NCI-H128 (cell line): ENCODE data around the gene RILPL1.
A peak's percentile ranks its signal among the peaks of the same experiment; 100 is the strongest.
"Not testable (repeated sequence)": the region's sequence is repeated elsewhere in the genome, so short reads cannot be mapped to it uniquely, and the experiment has no call there.

Experiments
- DNase-seq: peaks from one replicate; lab custom pipeline; 2025; ENCODE audit not compliant: unreplicated experiment; lab: John Stamatoyannopoulos, UW

Gene RILPL1

DNA sequence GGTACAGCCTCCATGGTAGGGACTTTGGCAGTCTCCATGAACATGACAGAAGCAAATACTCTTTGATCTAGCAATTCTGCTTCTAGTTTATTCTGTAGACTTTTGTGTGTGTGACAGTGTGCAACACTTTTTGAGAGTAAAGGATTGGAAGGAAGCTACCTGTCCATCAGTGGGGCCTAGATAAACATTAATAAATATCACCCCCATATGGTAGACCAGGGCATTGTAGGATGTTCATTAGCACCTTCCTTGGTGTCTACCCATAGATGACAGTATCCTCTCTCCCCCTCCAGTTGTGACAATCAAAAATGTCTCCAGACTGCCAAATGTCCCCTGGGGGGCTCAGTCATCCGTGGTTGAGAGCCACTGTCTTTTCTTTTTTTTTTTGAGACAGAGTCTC is 64.7 kb downstream of the RILPL1 start:
- DNase-seq, result no peak

GRCh38 chr12:123465084-123465483 is 68.4 kb downstream of the RILPL1 start:
- DNase-seq, result no peak

DNA sequence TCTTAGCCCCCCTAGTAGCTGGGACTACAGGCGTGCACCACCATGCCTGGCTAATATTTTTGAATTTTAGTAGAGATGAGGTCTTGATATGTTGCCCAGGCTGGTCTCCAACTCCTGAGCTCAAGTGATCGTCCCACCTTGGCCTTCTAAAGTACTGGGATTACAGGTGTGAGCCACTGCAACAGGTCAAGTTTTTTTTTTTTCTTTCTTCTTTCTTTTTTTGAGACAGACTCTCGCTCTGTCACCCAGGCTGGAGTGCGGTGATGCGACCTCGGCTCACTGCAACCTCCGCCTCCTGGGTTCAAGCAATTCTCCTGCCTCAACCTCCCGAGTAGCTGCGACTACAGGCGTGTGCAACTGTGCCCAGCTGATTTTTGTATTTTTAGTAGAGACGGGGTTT is 70.3 kb downstream of the RILPL1 start:
- DNase-seq, result not testable (repeated sequence)

DNA sequence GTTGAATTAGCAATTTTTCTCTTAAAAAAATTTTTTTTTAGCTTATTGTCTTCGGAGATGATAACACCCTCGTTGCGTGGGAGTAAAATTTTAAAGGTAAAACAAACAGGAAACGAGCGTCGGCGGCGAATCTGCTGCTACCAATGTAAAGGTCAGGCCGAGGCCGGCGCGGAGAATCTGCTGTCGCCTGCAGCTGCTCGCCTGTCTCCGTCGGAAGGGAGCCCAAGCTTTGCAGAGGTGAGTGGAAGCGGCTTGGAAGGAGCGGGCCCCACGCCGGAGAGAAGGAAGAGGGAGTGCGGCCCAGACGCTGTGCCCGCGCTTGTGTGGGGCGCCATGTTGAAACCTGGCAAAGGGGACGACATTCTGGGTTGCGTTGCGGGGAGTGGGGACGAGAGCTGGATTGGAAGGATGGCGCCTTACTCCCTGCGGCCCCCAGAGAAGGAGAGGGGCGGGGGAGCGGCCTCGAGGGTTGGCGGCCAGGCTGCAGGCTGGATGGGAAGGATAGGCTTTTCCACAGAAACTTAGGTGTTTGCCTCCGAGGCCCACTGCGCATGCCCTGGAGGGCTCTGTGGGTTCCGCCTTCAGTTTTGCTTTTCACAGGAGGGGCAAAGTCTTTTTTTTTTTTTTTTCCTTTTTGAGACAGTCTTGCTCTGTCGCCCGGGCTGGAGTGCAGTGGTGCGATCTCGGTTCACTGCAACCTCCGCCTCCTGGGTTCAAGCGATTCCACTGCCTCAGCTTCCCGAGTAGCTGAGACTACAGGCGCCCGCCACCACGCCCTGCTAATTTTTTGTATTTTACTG is 75.3 kb downstream of the RILPL1 start, which contains the start of gene SNRNP35:
Gene SNRNP35 (plus strand): TSS at position 160 of the 800 bp plus-strand sequence. CDS start 7,402 bp downstream, outside the sequence.
- DNase-seq, result peak; percentile 73

DNA sequence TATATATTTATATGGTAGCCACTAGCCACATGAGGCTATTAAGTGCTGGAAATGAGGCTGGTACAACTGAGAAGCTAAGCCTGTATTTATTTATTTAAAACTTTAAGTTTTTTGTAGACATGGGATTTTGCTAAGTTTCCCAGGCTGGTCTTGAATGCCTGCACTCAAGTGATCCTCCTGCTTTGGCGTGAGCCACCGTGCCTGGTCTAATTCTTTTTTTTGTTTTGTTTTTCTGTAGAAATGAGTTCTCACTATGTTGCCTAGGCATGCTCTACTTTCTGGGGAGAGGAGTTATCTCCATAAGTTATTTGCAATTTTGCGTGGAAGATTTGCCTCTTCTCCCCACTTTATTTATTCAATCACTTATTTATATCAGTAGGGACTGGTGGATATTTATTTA is 80.4 kb downstream of the RILPL1 start:
- DNase-seq, result no peak

DNA sequence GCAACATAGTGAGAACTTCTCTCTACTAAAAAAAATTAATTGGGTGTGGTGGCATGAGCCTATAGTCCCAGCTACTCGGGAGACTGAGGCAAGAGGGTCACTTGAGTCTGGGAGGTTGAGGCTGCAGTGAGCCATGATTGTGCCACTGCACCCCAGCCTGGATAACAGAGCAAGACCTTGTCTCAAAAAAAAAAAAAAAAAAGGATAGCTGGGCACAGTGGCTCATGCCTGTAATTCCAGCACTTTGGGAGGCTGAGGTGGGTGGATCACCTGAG is 81.3 kb downstream of the RILPL1 start:
- not testable (repeated sequence) for DNase-seq

DNA sequence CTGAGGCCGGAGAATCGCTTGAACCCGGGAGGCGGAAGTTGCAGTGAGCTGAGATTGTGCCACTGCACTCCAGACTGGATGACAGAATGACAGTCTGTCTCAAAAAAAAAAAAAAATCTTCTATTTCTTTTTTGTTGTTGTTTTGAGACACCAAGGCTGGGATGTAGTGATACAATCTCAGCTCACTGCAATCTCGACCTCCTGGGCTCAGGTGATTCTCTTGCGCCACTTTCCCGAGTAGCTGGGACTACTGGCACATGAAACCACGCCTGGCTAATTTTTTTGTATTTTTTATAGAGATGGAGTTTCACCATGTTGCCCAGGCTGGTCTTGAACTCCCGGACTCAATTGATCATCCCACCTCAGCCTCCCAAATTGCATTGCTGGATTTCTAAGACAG is 82.9 kb downstream of the RILPL1 start:
- no peak for DNase-seq

GRCh38 chr12:123449856-123450255 is 83.7 kb downstream of the RILPL1 start:
- DNase-seq, result no peak

- DNase-seq, result no peak
Measured at GRCh38 chr12:123449249-123449733, 84.2 kb downstream of the RILPL1 start.

GRCh38 chr12:123446333-123446713 is 87.2 kb downstream of the RILPL1 start:
- no peak for DNase-seq

GRCh38 chr12:123445388-123446332 is 87.9 kb downstream of the RILPL1 start:
- no peak for DNase-seq

- no peak for DNase-seq
Measured at GRCh38 chr12:123444092-123445026, 89.2 kb downstream of the RILPL1 start.

DNA sequence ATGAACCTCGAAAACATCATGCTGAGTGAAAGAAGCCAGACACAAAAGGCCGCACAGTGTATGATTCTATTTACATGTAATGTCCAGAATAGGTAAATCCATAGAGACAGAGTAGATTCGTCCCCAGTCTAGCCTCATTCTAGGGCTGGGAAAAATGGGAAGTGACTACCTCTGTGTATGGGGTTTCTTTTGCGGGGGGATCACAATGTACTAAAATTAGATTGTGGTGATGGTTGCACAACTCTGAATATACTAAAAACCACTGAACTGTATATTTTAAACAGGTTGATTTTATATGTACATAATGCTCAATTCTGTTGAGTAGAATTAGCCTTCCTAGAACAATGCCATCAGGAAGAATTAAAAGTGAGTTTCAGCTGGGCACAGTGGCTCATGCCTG is 90.7 kb downstream of the RILPL1 start:
- DNase-seq, result no peak

GRCh38 chr12:123441523-123442164 is 91.9 kb downstream of the RILPL1 start:
- no peak for DNase-seq

GRCh38 chr12:123436017-123436964 is 97.2 kb downstream of the RILPL1 start, which contains the start of gene RILPL2:
Gene RILPL2, minus strand, starts transcription at chr12:123436684. Its CDS starts 264 bp downstream, at chr12:123436420.
- DNase-seq, result peak; percentile 12

DNA sequence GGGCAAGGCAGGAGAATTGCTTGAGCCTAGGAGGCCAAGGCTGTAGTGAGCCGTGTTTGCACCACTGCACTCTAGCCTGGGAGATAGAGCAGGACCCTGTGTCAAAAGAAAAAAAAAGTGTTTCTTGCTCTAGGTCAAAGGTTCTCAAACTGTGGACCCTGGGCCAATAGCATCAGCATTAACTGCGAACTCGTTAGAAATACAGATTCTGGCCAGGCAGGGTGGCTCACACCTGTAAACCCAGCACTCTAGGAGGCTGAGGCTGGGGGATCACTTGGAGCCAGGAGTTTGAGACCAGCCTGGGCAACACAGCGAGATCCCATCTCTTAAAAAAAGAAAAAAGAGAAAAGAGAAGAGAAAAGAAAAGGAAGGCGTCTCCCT is 97.9 kb downstream of the RILPL1 start:
- no peak for DNase-seq

- DNase-seq, result no peak
Measured at GRCh38 chr12:123433615-123434014, 99.9 kb downstream of the RILPL1 start.

DNA sequence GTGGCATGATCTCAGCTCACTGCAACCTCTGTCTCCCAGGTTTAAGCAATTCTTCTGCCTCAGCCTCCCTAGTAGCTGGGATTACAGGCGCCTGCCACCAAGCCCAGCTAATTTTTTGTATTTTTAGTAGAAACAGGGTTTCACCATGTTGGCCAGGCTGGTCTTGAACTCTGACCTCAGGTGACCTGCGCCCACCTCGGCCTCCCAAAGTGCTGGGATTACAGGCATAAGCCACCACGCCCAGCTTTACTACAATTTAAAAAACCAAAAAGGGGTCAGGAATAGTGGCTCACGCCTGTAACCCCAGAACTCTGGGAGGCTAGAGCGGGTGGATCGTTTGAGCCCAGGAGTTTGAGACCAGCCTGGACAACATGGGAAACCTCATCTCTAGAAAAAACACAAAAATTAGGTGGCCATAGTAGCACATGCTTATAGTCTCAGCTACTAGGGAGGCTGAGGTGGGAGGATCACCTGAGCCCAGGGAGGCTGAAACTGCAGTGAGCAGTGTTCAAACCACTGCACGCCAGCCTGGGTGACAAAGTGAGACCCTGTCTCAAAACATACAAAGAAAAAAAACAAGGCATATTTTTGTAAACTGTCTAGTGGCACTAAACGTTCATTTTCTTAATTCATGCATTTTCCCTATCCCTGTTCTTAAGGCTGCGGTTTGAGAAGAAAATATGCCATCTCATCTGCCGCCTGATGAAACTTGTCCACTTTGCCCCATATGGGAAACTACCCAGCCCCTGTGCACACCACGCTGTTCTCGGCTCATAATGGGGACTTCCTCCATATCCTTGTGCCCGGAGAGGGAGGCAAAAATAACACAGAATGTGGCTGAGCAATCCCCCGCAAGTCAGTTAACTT is 101.3 kb downstream of the RILPL1 start:
- DNase-seq, result not testable (repeated sequence)
